G401 (cell line): ENCODE measurements around the gene NSF. TPM values are rescaled to one million over a fixed set of nuclear protein-coding genes. Genes with fewer than 3 reads are reported as not detected.
"Not testable (repeated sequence)": the region's sequence is repeated elsewhere in the genome, so short reads cannot be mapped to it uniquely, and the experiment has no call there.

Experiments
- DNase-seq: peaks from one replicate; pipeline ENCODE4 v3.0.0-alpha.2; 2015; ENCODE audit warnings: low spot score
- in situ Hi-C: cut with HindIII; loops from 2 replicates; pipeline ENCODE4 v1.10.0; 2016; ENCODE audit warnings: low sequenced_read_pairs, mixed read lengths
- total RNA-seq: library from RNA; depleted of rRNA; stranded (reverse); fragments of >200 nt; shearing (Covaris generic); gene quantifications from 2 replicates; pipeline ENCODE4 v1.2.3, GENCODE V29; 2014

The NSF gene
- total RNA-seq, 1 experiment from 2014 or later, result 19.0 TPM

DNA sequence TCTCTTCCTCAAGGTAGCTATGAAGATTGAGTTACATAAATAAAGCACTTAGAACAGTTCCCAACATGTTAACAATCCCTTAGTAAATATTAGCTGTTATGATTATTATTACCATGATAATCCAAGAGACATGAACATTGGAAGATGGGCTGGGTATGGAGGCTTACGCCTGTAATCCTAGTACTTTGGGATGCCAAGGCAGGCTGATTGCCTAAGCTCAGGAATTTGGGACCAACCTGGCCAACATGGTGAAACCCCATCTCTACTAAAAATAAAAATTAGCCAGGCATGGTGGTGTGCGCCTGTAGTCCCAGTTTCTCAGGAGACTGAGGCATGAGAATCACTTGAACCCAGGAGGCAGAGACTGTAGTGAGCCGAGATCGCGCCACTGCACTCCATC, 34.3 kb downstream of the NSF start:
- in situ Hi-C loops, DNase-seq: not testable (repeated sequence)

DNA sequence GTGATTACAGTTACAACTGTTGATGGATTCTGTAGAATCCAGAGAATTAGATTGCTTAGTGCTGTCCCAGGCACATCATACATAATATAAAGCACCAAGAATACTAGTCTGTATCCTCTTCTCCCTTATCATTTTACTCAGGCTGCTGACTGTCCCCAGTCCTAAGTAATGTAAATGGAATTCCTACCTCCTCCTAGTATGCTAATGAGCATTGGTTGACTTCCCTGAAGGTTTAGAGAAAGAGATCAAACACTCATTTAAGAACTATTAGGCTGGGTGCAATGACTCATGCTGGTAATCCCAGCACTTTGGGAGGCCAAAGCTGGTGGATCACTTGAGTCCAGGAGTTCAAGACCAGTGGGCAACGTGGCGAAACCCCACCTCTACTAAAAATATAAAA, 37.0 kb downstream of the NSF start:
- DNase-seq, in situ Hi-C loops: not testable (repeated sequence)

DNA sequence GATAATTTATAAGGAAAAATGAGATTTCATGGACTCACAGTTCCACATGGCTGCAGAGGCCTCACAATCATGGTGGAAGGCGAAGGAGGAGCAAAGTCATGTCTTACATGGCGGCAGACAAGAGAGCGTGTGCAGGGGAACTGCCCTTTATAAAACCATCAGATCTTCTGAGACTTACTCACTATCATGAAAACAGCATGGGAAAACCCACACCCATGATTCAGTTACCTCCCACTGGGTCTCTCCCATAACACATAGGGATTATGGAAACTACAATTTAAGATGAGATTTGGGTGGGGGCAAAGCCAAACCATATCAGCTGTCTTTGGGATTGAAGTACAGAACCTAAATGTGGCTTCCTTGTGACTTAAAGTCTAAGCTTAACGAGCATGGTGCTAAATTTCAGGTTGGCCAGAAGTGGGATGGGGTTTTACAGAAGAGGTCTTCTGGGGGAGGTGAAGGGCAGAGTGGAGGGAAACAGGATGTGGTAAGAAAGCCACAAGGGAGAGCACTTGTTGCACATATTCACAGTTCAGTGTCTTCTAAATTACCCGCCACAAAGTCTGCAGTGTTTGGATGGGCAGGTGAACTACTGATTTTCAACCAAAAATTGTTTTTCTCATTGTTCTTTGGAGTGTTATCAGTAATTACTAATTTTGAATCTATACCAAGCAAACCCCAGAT, 38.4 kb downstream of the NSF start:
- in situ Hi-C loops, DNase-seq: not testable (repeated sequence)

DNA sequence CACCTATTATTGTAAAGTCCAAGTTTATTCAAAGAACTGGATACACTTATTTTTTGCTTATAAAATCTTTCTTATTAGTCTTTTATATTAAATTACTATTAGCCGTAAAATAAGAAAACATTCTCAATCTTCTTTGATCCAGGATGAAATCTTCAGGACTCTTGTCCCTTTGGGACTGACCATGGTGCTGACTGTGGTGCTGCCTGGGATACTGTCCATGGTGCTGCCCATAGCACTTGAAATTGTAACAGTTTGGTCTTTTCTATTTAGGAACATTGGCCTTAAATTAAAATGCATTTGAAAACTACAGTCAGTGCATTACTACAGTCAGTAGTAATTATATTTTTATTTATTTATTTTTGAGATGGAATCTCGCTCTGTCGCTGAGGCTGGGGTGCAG, 41.7 kb downstream of the NSF start:
- DNase-seq, in situ Hi-C loops: not testable (repeated sequence)

DNA sequence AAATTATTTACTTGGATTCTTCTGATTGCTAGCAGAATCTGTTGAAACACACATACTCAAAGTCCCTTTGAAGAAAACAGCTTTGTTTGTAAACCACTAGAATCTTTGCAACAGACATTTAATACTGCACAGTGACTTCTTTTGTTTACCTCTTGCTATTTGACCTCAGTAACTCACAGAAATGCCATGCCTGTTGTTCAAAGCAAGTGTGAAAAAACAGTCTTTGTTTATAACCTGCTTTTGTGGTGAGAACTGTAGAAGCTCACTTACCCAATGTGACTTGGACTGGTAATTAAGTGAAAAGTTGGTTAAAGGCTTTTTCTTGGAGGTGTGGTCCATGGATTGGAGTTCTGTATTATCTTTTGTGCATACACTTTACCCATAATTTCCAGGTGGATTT, 44.4 kb downstream of the NSF start:
- in situ Hi-C loops, DNase-seq: not testable (repeated sequence)

DNA sequence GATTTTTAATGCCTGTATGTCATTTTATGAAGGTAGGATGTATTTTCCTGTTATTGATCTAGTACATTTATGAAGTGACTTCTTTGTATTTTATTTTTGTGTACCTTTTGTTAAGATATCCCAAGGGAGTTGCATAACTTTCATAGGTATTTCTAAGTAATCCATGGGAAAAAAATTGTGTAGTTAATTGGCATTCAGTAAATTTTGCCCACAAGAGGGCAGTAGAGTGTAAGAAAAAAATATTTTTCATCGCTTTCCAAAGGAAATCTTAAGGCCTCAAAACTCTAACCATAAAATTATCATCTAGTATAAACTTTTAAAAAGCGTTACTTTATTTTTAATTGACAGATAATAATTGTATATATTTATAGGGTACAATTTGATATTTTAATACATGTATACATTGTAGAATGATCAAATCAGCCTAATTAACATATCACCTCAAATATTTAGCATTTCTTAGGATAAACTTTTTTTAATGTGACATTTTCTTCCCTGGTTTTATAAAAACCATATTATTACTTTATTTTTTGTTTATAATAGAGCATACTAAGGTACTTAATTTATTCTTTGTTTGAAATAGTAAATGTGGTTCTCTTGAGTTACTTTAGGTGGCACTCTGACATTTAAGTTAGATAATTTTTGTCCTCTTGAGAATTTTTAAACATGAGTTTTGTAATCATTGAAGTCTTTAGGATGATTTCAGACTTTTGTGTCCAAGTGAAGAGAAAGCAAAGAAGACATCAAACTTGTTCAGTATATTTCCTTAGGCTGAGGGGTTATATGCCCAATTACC, 51.6 kb downstream of the NSF start:
- in situ Hi-C loops, DNase-seq: not testable (repeated sequence)

DNA sequence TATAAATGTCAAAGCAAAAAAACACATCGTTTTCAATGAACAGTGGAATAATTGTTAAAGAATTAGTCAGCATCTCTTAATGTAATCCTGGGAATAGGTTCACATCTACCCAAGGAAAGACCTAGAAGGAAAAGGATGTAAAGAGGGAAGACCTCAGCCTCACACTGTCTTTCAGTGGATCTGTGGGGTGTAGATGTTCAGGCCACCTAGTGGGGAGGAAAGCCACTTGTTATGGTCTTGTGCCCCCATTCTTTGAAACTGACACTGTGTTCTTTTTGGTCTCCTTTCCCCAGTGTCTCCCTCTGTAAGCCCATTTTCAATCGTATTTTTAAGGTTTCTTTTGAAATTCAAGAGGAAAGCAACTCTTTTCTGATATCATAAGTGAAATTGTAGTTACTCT, 56.8 kb downstream of the NSF start:
- DNase-seq, in situ Hi-C loops: not testable (repeated sequence)

DNA sequence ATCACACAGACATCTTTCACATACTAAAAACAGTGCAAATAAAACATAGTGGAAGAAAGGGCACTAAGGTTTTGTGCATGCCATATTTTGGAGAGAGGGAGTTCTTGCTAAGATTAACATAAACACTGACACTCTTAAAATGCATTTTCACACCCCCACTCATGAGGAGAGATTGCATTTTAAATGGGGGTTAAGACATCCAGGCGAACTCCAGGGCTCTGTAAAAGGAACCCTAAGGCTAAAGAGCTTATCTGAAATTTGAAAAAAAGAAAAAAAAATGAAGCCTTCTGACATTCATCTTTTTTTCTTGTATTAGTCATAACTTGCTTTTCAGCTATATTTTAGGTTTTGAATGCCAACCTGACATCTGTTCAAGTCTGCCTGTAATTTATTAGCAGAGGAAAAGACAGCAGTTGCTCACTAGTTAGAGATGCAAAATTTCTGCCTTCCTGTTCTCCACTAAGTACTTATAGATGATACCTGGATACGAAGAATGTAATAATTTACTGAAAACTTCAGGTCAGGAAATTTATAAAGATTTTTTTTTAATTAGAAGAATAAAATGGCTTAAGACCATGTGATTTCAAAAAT, 57.3 kb downstream of the NSF start:
- DNase-seq, in situ Hi-C loops: not testable (repeated sequence)

DNA sequence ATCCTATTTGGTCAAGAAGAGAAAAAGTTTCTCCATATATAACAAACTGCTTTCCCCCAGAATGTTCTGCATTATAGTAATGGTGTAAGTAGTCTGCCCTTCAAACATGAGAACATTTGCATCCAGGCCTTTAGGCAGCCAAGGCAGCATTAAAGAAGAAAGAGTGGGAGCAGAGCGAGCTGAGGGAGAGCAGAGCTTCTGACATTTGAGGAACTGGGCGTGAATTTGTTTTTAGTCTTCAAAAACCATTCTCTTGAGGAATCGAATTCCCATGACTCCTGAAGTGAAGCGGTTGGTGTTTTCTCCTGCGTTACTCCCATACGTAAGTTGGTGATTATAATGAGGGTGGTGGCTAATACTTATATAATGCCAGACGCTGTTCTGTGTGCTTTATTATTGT, 58.8 kb downstream of the NSF start:
- in situ Hi-C loops, DNase-seq: not testable (repeated sequence)

DNA sequence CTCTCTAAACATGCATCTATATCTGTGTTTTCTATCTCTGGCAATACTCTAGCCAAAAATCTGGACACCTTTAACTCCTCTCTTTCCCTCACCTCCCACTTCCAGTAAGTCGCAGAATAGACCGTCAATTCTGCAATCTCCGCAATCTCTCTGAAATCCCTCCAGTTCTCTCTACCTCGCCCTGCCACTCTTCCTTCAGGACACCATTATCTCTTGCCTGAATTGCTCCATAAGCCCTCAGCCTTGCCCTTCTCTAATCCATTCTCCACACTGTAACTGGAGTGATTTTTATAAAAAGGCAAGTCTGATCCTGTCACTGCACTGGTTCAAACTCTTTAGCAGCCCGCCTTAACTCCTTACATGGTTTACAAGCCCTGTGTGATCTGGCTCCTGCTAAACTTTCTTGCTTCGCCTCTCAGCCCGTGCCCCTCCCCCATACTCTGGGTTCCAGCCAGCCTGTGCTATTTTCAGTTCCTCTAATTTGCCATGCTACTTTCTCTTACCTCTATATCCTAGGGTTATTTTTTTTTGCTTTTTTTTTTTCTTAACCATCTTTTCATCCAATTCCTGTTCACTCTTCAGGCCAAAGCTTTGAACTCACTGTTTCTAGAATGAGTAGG, 61.7 kb downstream of the NSF start:
- DNase-seq, in situ Hi-C loops: not testable (repeated sequence)

DNA sequence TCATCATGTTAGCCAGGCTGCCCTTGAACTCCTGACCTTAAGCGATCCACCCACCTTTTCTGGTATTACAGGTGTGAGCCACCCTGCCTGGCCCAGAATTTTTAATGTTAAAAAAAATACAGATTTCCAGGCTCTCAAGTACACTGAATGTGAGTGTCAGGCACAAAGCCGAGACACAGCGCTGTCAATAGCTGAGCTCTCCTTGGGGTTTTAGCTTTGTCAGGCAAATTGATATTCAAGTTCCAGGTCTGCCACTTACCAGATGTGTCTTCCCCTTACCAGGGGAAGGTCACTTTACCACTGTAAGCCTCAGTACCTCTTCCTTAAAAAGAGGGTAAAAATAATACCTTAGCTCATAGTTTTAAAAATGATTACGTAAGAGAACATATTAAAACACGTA, 67.8 kb downstream of the NSF start:
- in situ Hi-C loops, DNase-seq: not testable (repeated sequence)

DNA sequence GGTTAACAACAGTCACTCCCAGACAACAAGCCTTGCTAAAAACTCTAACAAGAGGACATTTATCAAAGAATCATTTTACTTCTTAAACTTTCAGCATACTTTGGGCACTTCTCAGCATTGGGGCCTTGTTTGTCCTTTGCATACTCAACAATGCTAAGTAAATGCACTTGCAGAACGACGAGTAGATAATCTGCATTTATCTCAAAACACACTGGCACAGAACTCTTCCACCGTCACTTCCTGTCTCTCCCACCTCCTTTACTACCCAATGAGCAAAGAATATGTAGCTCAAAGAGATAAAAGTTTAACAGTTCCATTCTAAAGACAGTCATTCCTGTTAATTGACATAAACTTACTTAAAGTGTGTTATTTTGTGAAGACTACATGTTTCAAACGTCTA, 69.2 kb downstream of the NSF start:
- in situ Hi-C loops, DNase-seq: not testable (repeated sequence)

DNA sequence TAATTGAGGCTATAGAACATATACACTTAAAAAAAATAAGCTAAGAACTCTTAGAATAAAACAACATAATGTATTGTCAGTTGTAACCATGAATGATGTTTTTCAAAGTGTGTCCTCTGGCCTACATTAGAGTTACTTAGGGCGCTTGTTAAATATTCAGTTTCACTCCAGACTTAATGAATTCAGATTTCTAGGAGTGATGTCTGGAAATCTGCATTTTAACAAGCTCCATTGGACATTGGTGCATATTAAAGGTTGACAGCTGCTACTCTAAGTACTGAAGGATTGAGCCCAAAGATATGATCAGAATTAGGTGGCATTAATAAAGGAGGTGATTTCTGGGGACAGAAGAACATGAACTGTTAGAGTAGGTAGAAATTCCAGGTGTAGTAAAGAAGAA, 72.7 kb downstream of the NSF start:
- DNase-seq, in situ Hi-C loops: not testable (repeated sequence)

DNA sequence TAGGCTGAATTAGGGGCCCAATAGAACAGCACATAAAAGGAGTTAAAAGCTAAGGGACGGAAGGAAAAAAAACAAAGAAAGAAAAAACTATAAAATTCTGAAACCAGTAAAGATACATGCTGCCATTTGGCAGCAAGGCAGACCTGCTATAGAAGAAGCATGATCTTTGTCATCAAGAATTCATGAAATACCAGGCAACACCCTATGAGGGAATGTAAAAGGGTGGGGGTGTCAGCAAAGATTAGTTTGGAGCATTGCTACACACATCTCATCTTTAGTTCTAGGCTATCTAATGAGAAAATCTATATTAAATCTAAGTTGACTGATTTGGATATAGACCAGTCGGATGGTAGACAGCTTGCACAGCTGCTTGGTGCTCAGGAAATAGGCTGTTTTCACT, 73.1 kb downstream of the NSF start:
- DNase-seq, result not testable (repeated sequence)

DNA sequence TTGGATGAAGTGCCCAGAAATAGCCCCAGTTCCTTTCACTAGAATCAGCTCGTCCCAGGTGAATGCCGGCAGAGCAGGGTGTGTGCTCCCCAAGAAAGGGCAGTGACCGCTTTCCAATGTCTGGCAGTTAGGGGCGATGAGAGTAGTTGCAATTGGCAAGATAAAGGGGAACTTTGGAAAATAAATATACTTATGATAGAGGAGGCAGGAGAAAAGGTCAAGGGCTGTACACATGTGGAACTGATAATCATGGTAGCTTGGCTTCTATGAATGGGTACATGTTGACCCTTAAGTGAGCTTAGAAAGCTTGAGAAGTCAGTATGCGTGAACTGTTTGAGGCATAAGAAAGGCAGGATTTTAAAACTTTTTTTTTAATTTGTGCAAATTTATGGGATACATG, 75.5 kb downstream of the NSF start:
- in situ Hi-C loops, DNase-seq: not testable (repeated sequence)

More for the DNA sequence above, 73.1 kb downstream of the NSF start:
- in situ Hi-C loops, result not testable (repeated sequence)

DNA sequence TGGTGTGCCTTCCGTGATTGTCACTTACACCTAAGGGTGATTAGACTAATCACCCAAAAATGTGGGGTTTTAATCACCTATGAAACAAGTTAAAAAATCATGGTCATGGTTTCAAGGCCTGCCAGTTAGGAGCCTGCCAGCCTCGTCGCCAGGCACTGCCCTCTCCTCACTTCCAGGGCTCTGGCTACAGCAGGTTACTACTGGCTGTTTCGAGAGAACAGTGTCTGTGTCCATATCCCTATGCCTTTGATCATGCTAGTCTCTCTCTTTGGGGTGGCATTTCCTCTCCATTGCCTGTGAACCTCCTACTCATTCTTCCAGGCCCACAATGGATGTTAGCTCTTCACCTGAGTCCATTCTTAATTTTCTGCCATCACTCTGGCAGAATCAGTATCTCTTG, 80.3 kb downstream of the NSF start:
- in situ Hi-C loops, DNase-seq: not testable (repeated sequence)

DNA sequence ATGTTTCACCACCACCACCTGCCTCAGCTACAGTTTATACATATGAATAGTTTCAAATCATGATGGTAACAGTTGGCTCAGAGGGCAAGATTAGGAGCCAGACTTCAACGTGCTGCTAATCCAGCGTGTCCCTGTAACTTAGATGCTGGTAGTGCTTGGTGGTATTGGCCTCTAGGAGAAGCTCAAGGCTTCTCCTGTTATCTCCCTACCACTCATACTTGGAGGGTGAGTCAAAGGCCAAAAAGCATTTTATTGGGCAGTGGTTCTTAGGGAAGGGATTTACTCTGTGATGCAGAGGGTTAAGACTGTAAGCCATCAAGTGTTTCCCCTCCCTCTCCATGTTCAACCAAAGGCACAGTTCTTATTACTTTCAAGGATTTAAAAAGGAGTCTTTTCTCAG, 82.3 kb downstream of the NSF start:
- in situ Hi-C loops, DNase-seq: not testable (repeated sequence)

DNA sequence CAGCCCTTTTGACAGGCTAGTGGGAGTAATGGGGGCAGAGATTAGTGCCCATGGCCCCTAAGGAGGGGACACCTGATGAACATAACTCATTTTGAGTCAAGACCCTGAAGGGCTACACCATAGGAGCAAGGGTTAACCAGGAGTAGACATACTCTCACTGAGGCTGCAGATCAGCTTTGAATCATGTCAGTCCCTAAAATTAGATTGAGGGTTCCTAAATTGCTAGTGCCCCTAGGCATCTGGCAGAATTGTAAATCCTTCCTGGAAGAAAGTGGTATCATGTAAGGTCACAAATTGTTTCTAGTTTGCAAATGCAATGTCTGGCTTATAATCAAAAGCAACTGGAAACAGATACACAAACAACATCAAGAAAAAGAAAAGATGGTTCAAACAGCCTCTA, 87.3 kb downstream of the NSF start:
- DNase-seq, in situ Hi-C loops: not testable (repeated sequence)

DNA sequence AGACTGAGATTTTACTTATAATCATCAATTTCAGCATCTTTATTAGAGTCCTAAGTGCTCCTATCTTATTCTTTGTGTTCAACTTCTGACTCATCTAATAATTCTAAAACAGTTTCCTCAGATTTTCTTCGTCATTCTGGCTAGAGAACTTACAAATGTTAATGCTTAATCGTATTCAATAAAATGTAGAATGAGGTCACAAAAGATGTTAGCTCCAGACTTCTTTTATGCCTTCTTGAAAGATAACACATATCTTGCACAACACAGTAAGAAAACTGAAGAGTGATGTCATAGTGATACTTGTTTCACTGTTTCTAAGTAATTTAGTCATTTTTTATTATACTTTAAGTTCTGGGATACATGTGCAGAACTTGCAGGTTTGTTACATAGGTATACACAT, 93.2 kb downstream of the NSF start:
- in situ Hi-C loops, result not testable (repeated sequence)

DNA sequence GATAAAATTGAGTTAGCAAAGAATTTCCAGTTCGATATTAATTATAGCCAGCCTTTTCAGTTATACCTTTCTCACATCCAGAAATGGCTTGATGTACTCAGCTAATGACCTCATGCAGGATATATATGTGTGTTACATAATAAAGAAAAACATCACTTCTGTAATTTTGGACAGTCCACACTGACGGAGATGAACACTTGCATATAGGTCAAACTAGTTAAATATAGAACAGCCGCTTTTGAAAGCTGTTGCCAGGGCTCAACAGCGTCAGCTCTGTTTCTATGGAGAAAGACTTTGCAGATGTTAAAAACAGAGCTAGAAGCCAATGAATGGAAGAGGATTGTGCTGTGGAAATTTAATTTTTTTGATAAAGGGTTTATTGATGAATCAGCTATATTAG, 94.8 kb downstream of the NSF start:
- in situ Hi-C loops, result not testable (repeated sequence)
- peak; percentile 39 for DNase-seq

More for the DNA sequence above, 93.2 kb downstream of the NSF start:
- not testable (repeated sequence) for DNase-seq
